HG02870 (cell line): ENCODE measurements around the gene ERMAP.
"Not testable (repeated sequence)": the region's sequence is repeated elsewhere in the genome, so short reads cannot be mapped to it uniquely, and the experiment has no call there.

Source experiments
- ATAC-seq: cut with Tn5 transposase; IDR thresholded peaks from one replicate; pipeline ENCODE4 v1.9.1; 2021; ENCODE audit warnings: mild to moderate bottlenecking, moderate library complexity; ENCODE audit not compliant: unreplicated experiment

Gene ERMAP

GRCh38 chr1:42807056-42807668 is 9.8 kb upstream of the ERMAP start:
- ATAC-seq, result no peak

- not testable (repeated sequence) for ATAC-seq
These were observed 2.1 kb upstream of the ERMAP start for GRCh38 chr1:42814815-42815214.

DNA sequence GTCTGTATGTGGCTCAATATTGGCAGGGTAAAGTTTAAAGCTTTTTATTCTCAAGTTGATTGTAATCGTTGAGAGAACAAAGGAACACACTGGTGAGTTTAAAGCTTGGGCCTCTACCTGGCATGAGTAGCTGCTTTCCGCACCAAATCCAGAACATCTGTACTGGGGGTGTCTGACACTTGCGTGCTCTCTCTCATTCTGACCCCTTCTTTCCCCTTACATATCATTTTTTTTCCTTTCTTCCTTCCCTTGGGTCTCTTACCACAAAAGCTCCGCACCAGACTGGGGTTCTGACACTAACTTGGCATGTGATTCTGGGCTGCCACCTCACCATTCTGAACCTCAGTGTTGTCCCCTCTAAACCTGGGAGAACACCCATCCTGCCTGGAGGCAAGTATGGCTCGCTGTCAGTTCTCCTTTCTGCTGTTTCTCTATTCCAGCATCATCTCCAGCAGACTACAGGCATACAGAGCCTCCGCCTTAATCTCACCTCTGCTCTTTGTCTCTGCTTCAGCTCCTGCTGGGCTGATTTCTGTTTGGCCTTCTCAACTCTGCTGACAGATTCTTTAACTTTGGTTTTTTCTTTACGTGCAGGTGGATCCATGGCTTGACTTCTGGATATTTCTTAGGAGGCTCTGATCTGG is 859 bp upstream of the ERMAP start:
- no peak for ATAC-seq

DNA sequence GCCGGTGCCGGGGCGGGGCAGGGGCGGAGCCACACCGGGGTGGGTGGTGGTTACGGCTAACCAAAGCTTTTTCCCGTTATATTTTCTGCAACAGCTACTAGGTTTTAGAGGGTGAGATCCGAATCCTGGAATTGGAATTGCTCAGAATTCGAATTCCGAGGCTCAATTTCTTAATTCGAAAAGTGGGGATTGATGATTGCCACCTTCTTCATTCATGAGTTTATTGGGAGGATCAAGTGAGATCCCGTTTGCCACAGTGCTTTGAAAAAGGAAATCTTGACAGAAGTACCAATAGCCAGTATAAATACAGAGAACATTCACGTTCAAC is 482 bp downstream of the ERMAP start:
- ATAC-seq, result no peak

- ATAC-seq, result no peak
These were observed 1.1 kb downstream of the ERMAP start for GRCh38 chr1:42817976-42818375.

GRCh38 chr1:42820813-42821212 is 3.9 kb downstream of the ERMAP start:
- ATAC-seq, result no peak

- ATAC-seq, result no peak
These were observed 4.8 kb downstream of the ERMAP start for GRCh38 chr1:42821690-42822089.

GRCh38 chr1:42822800-42823392 is 6.0 kb downstream of the ERMAP start:
- ATAC-seq, result no peak

- ATAC-seq, result no peak
These were observed 7.6 kb downstream of the ERMAP start for GRCh38 chr1:42824481-42825035.

DNA sequence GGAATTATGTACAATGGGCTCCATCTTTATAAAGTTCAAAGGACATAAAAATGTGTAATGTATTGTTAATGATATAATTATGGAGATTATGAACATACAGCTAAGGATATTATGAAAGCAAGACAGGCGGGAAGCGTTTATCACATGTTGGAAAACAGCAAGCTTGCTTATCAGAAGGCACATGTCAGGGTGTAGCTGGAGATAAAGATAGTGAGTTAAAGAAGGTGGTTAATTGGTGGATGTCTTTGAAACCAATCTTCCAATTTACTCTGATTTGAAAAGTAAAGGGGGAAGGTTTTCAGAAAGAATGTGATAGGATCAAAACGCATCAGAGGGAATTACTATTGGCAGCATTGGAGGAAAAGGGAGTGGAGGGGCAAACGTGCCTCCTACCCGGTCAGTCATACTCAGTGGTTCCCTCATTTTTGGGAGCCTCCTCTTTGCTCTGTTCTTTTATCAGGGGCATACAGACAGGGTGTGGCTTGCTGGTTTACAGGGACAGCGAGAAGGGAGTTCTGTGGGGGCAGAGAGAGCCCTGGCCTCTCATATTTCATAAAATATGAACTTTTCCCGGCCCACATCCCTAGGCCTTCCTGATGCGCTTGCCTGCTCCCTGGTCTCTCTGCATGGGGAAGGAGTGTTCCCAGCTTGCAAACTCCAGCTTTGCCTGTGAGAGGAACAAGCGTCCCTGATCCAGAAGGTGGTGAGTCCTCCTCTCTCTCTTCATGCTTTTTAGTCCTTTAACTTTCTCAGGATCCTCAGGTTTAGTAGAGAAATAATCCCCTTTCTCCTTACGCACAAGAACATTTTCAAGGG is 8.3 kb downstream of the ERMAP start:
- ATAC-seq, result no peak

GRCh38 chr1:42830631-42831030 is 13.7 kb downstream of the ERMAP start:
- no peak for ATAC-seq

GRCh38 chr1:42831273-42831672 is 14.4 kb downstream of the ERMAP start:
- ATAC-seq, result no peak

GRCh38 chr1:42832641-42833240 is 15.8 kb downstream of the ERMAP start:
- ATAC-seq, result no peak

- no peak for ATAC-seq
These were observed 17.1 kb downstream of the ERMAP start for GRCh38 chr1:42833981-42834380.

GRCh38 chr1:42834803-42835202 is 17.9 kb downstream of the ERMAP start:
- no peak for ATAC-seq

DNA sequence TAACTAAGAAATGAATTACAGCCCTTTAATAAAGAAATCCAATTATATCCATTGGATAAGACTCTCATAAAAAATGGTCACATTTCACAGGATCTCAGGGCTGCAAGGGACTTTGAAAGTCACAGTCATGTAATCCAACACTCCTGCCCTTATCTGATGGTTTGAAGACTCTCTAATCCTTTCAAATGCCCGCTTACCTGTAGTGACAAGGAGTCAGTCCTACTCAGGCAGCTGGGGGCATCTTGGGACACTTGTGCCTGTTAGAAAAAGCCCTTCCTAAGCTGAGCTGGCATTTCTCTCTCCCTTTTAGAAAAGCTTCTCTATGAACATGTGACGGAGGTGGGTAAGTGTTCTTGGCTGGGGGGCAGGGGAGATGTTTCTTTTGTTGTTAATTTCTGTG is 18.5 kb downstream of the ERMAP start:
- ATAC-seq, result no peak

- no peak for ATAC-seq
These were observed 20.8 kb downstream of the ERMAP start for GRCh38 chr1:42837709-42838108.

DNA sequence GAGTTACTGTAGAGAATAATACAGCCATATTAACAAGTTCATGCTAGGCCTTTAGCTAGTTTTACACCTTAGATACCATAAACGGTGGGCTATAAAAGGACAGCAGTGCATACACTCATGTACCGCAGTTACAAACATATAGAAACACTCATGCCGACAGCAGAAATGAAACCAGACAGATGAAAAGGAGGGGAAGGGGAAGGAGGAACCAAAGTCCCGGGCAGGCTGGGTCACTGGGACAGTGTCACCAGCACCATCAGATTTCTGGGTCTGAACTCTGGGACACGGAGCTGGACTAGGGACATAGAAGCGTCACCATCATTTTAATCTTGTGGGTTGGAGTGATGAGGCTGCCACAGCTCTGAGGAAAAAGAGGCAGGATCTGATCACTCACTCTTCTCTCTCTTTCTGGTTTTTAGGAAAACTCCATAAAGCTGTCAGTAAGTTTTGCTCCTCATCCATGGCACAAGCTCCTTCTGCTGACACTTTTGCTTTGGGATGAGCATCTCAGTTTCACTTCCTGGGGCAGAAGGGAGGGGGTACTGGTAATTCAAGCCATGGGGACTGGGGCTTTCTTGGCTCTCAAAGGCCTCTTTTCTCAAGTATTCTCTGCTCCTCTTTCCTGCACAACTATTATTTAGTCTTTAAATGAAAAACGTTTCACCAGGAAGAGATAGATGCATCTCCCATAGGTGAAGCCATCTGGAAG is 21.7 kb downstream of the ERMAP start:
- no peak for ATAC-seq

- ATAC-seq, result no peak
These were observed 24.1 kb downstream of the ERMAP start for GRCh38 chr1:42841010-42841409.

DNA sequence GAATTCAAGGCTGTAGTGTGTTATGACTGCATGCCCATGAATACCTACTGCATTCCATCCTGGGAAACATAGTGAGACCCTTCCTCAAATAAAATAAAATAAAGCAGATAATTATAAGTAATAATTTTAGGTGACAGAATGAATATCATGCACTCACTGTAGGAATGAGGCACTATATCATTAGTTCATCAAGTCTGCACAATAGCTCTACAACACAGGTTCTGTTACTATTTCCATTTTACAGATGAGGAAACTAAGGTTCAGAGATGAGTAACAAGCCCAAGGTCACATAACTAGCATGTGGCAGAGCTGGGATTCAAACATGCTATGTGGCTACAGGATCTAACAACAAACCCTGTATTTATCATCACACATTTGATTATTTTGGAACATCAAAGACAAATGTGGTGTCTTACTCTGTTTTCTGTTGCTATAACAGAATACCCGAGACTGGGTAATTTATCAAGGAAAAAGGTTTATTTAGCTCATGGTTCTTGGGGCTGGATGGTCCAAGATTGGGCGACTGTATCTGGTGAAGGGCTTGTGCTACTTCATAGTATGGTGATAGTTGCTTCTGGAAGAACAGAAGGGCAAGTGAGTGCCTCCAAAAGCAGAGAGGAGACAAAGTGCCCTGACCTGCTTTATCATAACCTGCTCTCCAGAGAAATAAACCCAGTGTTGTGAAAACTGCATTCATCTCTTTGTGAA is 24.7 kb downstream of the ERMAP start:
- ATAC-seq, result no peak
